HAP-1 (cell line): ENCODE measurements around the gene SDCCAG8.

Experiments used
- DNase-seq, 2 experiments: peaks; one replicate each; pipeline ENCODE4 v3.0.0-alpha.2; 2016 to 2020; ENCODE audit warnings: low spot score in 2 of 2
- H3K27me3 ChIP-seq: fragments of 250-450 bp; sonication (Bioruptor Pico); 2 replicates; pipeline ENCODE4 v1.5.1; 2020; ENCODE audit warnings: low read depth, mild to moderate bottlenecking, moderate library complexity
- H3K36me3 ChIP-seq: fragments of 250-450 bp; sonication (Bioruptor Pico); replicated peaks from 2 replicates; pipeline ENCODE4 v1.5.1; 2020; ENCODE audit warnings: mild to moderate bottlenecking
- H3K4me1 ChIP-seq: fragments of 250-450 bp; sonication (Bioruptor Pico); 2 replicates; pipeline ENCODE4 v1.5.1; 2020; ENCODE audit warnings: mild to moderate bottlenecking
- H3K4me3 ChIP-seq: fragments of 250-450 bp; sonication (Bioruptor Pico); 2 replicates; pipeline ENCODE4 v1.5.1; 2020; ENCODE audit warnings: mild to moderate bottlenecking, moderate library complexity
- H3K9me3 ChIP-seq: fragments of 250-450 bp; sonication (Bioruptor Pico); 2 replicates; pipeline ENCODE4 v1.5.1; 2020; ENCODE audit warnings: mild to moderate bottlenecking, moderate library complexity
- in situ Hi-C: fragments of 300-500 bp; cut with MboI; formaldehyde crosslinking; loops from 3 replicates; pipeline ENCODE4 v1.14.3; 2020; ENCODE audit warnings: low sequenced_read_pairs, inconsistent platforms, mixed read lengths

SDCCAG8 gene

DNA sequence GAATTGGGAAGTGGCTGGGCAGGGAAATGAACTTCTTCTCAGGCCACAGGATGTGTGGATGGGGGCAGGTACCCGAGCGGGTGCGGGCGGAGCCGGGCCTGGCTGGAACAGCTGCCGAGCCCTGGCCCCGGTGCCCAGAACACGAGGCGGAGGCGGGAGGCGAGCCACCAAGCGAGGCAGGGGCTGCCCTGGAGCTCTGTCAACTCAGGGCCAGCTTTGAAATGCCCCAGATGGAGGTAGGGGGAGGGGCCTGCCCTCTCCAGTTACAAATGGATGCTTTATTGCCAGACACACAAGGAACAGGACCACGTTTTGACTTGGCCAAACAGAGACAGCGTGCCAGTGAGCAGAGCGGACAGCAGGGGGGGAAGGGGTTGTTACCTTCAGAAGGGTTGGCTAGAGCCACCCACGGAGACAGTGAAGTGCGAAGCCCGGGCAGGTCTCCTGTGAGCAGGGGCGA is 240.4 kb downstream of the SDCCAG8 start:
- Histone ChIP-seq H3K4me3 (no peak overlapping the region), H3K36me3 (no peaks in the 10 kb centered on the region), H3K9me3 (no peaks in the 10 kb centered on the region), H3K4me1 (peaks cover 19% of the 10 kb centered on the region), H3K27me3 (no peaks in the 10 kb centered on the region)
- in situ Hi-C loops, result no loop called here
- DNase-seq, result no peak

DNA sequence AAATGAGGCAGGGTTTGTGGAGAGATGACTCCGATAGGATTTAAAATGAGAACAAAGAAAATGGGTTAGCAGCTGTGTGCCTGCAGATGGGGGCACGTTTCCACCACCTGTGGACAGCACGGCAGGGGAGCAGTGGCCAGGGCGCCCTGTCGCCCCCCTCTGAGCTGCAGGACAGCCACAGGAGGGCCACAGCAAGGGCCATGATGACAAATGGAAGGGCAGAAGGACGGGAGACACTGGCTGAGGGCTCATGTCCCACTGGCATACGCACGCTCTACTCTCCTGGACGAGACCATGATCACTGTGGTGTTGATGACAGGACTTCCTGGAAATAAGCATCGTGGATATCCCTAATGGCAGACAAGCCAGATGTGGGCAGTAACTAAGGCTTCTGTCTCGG is 241.0 kb downstream of the SDCCAG8 start:
- H3K27me3 ChIP-seq, result no peaks in the 10 kb centered on the region
- in situ Hi-C loops, result no loop called here
- H3K9me3 ChIP-seq, result no peaks in the 10 kb centered on the region
- H3K36me3 ChIP-seq, result no peaks in the 10 kb centered on the region
- H3K4me1 ChIP-seq, result peaks cover 15% of the 10 kb centered on the region
- DNase-seq, result no peak
- no peak overlapping the region for H3K4me3 ChIP-seq

DNA sequence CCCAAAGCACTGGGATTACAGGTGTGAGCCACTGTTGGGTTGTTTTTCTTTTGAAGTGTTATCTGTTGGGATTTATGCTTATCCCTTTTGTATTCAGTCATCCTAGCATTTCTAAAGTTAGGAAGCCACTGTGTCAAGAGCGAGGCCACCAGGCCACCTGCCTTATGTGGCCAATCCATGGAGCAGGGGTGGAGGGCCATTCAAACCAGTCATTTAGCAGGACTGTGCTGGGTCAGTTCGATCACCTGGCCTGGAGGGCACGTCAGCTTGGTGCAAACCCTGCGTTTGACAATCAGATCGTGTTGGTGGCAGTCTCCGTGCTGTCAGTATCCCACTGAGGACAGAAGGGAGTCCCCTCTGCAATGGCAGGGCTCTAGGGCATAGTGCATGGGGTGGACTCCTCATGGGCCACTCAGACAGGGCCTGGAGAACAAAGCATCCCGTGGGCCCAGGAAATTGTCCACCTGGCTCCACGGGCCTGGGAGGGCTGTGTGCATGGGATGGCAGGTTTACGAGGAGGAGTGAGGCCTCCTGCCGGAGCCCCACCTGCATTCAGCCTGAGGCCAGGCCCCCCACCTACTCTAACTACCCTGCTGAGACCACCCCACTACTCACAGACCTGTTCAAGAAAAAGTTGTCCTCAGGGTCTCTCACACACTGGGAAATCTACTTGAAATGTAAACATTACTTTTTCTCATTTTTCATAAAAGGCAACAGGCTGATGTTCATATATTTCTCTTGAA is 242.3 kb downstream of the SDCCAG8 start:
- no peak for DNase-seq
- Histone ChIP-seq H3K36me3 (no peaks in the 10 kb centered on the region), H3K4me1 (peaks cover 19% of the 10 kb centered on the region), H3K9me3 (no peaks in the 10 kb centered on the region), H3K27me3 (no peaks in the 10 kb centered on the region), H3K4me3 (no peak overlapping the region)
- in situ Hi-C loops, result no loop called here

DNA sequence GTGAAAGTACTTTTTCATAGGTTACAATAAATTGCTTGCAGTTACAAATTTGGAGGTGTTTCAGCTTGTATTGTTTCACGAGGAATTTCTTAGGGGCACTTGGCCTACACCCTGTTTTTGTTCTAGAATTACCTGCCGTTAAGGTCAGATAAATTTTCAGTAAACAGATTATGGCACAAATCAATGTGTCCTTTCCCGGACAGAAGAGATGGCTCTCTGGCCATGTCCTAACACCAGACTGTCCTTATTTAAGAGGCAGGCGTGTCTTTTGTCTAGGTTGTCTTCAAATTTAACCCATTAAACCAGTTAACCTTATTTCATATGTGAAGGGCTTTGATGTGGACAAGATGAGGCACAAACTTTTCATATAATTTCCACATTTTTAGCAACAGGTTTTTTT is 243.4 kb downstream of the SDCCAG8 start:
- Histone ChIP-seq H3K27me3 (no peaks in the 10 kb centered on the region), H3K4me1 (peaks cover 23% of the 10 kb centered on the region), H3K4me3 (no peak overlapping the region), H3K36me3 (no peaks in the 10 kb centered on the region), H3K9me3 (no peaks in the 10 kb centered on the region)
- no peak for DNase-seq
- in situ Hi-C loops, result no loop called here

DNA sequence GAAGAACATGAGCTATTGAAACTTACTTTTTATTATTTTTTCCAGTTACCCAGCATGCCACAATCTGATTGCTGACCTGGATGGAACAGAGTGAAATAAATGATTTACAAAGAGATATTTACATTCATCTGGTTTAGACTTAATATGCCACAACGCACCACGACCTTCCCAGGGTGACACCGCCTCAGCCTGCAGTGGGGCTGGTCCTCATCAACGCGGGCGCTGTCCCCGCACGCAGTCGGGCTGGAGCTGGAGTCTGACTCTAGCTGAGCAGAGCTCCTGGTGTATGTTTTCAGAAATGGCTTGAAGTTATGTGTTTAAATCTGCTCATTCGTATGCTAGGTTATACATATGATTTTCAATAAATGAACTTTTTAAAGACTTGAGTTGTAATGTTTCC is 243.9 kb downstream of the SDCCAG8 start:
- in situ Hi-C loops, result no loop called here

DNA sequence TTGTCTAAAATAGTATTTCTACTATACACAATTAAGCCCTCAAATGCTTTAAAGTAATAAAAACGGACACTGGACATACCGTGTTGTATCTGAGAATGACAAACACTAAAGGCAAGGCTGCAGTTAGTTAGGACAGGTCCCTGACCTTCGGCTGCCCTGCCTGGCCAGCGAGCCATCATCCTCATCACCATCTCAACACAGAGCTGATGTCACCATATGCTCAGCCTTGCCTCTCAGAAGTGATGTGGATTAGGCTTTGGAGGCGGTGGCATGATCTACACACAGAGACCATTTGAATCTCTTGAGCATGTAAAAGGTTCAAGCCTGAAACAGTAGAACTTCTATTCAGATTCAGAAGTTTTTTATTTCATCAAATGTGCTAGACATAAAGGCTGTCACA is 244.7 kb downstream of the SDCCAG8 start:
- Histone ChIP-seq H3K27me3 (no peaks in the 10 kb centered on the region), H3K4me3 (no peak overlapping the region), H3K9me3 (no peaks in the 10 kb centered on the region), H3K36me3 (no peaks in the 10 kb centered on the region), H3K4me1 (peaks cover 17% of the 10 kb centered on the region)
- in situ Hi-C loops, result no loop called here
- no peak for DNase-seq

More for the DNA sequence above, 243.9 kb downstream of the SDCCAG8 start:
- Histone ChIP-seq H3K9me3 (no peaks in the 10 kb centered on the region), H3K36me3 (no peaks in the 10 kb centered on the region), H3K27me3 (no peaks in the 10 kb centered on the region), H3K4me3 (no peak overlapping the region), H3K4me1 (peaks cover 18% of the 10 kb centered on the region)
- DNase-seq, result no peak

DNA sequence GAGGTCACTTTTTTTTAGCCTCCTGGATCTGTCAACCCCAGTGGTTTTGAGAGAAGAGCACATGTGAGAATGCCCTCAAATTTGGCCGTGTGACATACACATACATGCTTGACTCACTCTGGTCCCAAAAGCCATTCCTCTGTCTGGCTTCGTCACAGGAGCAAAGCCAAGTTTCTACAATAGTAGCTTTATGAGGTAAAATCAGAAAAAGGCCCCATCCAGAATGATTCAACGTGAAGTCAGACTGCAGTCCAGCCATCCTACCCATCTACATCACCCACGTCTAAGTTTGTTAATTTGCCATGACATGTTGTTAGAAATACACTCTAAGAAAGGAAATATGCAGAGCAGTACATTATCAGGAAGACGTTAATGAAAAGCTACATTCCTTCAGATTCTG is 245.2 kb downstream of the SDCCAG8 start:
- peaks cover 14% of the 10 kb centered on the region for H3K4me1 ChIP-seq
- no peak for DNase-seq
- in situ Hi-C loops, result no loop called here
- no peaks in the 10 kb centered on the region for H3K9me3 ChIP-seq
- no peaks in the 10 kb centered on the region for H3K27me3 ChIP-seq
- H3K4me3 ChIP-seq, result no peak overlapping the region
- H3K36me3 ChIP-seq, result no peaks in the 10 kb centered on the region

DNA sequence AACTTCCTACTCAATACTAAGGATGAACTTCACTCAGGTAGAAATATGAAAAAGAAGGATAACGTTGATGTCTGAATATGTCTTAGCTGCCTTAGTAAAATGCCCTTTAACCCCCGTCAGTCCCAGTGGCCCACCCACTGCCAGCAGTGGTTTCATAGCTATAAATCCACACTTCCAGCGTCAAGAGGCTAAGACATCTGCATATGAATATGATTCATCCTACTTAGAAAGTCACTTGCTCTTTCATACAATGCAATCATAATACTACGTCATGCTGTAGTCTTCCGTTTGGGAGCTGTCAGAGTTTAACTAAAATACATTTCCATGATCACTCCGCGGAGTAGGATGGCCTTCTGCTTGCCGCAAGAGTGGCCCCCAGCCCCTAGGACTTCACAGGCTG is 247.3 kb downstream of the SDCCAG8 start:
- Histone ChIP-seq H3K27me3 (no peaks in the 10 kb centered on the region), H3K4me3 (no peak overlapping the region), H3K36me3 (no peaks in the 10 kb centered on the region), H3K9me3 (no peaks in the 10 kb centered on the region), H3K4me1 (peaks cover 11% of the 10 kb centered on the region)
- in situ Hi-C loops, result no loop called here
- peak; percentile 68 to 88 for DNase-seq

DNA sequence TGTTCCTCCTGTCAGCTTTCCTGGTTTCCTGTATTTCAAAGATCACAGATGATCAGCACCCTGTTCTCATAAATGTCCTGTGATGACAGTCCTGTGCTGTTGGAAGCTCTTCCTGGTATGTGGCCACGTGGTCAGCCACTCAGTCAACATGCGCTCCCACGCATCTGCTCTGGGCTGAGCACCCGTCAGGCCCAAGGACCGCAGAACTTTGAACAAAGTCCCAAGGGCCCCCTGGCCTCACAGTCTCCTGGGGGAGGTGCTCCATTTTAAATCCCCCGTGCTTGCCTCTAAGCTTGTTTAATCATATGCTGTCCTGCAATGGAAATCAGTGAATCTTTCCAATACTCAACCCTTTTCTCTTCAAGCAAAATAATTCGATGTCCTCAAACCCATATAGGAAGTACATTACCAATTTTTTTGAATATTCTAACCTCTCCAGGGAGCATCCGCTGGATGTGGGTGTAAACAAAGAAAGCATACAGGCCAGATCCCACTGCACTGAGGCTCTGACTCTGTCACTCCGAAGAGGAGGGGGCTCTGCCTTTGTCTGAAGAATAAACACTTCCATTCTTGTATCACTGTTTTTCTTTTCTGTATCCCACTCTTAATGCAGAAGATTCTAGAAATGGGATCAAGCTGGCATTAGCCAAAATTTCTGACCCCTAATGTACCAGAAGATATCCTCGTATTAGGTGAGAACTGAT is 250.3 kb downstream of the SDCCAG8 start:
- Histone ChIP-seq H3K9me3 (no peaks in the 10 kb centered on the region), H3K27me3 (no peaks in the 10 kb centered on the region), H3K36me3 (0 out of 2 replicates have a peak, but pooled peaks cover 2% of the 10 kb centered on the region), H3K4me1 (peaks cover 11% of the 10 kb centered on the region), H3K4me3 (no peak overlapping the region)
- in situ Hi-C loops, result no loop called here
- DNase-seq, result no peak

DNA sequence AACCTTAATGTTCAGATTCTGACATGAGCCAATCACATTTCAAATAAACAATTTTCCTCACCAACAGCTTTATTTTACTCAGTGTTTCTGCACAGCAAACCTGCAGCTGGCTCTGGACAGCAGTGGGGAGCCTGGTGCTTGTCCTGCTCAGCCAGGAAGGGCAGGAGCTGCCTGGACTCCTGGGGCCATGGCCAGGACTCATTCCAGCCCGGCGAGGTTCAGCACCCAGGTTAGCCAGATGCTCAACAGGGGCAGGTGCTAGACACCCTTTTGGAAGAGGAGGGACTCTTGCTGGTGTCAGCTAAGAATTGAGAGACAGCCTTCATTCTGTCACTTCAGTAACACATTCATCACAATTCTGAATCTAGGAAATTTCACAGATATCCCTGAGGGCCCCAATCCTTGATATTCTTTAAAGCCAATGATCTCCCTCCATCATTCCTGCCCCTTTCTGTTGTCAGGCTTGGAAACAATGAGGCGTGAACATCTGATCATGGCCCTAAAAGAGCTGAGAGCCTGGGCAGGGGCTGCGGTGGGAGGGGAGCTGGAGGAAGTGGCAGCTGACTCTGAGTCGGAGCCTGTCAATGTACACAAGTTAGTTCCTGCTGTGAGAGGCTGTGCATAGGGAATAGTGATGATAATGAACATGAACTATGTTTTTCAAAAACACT is 251.3 kb downstream of the SDCCAG8 start:
- Histone ChIP-seq H3K4me3 (no peak overlapping the region), H3K9me3 (no peaks in the 10 kb centered on the region), H3K27me3 (no peaks in the 10 kb centered on the region), H3K4me1 (peaks cover 11% of the 10 kb centered on the region), H3K36me3 (peaks cover 6% of the 10 kb centered on the region; the same call in 1 of the 2 replicates)
- DNase-seq, result no peak
- in situ Hi-C loops, result no loop called here

DNA sequence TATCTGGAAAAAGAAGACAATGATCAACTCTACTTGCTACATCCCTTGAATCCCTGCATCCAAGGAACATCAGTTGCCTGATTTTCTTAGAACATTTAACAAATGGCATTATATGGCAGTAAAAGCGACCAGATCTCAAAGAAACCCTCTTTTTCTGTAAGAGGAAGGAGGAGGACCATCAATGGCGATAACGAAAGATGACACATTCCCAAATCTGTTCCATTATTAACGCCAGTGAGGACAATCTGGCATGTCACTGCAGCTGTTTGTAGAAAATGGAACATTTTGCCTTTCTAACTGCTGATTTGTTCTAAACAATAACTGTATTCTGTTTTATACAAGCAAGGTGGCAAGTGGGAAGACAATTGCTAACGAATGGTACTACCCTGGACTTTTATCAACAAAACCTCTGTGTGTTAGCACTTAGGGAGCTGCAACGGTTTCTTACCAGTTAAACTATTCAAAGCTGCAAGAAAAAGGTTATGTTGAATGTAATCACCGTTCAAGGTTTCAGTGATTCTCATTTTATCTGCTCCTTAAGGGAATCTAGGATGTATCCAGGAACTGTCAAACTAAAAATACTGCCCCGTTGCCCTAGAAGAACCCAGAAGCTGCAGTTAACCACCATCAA is 251.9 kb downstream of the SDCCAG8 start:
- in situ Hi-C loops, result no loop called here
- no peaks in the 10 kb centered on the region for H3K27me3 ChIP-seq
- no peak for DNase-seq
- H3K4me1 ChIP-seq, result peaks cover 8% of the 10 kb centered on the region
- H3K9me3 ChIP-seq, result no peaks in the 10 kb centered on the region
- H3K4me3 ChIP-seq, result no peak overlapping the region
- H3K36me3 ChIP-seq, result peaks cover 6% of the 10 kb centered on the region; the same call in 1 of the 2 replicates

DNA sequence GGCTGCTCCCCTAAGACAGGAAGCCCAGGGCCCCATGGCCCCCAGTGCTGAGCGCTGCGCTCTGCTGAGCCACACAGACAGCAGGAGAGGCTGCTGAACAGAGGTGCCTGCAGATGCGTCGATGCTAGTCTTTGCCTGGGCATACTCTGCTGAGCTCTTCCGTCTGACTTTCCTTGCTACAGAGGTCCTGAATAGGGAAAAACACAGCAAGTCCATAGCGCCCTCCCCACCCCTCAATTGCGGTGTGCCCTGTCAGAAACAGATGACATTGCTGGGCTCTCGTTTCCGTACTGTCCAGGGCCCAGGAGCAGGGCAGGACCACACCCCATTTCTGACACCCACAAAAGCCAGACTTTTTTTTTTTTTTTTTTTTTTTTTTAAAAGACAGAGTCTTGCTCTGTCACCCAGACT is 252.5 kb downstream of the SDCCAG8 start:
- in situ Hi-C loops, result no loop called here
- H3K4me1 ChIP-seq, result peaks cover 4% of the 10 kb centered on the region
- H3K4me3 ChIP-seq, result no peak overlapping the region
- no peaks in the 10 kb centered on the region for H3K27me3 ChIP-seq
- peaks cover 6% of the 10 kb centered on the region; the same call in 1 of the 2 replicates for H3K36me3 ChIP-seq
- DNase-seq, result no peak
- H3K9me3 ChIP-seq, result no peaks in the 10 kb centered on the region

DNA sequence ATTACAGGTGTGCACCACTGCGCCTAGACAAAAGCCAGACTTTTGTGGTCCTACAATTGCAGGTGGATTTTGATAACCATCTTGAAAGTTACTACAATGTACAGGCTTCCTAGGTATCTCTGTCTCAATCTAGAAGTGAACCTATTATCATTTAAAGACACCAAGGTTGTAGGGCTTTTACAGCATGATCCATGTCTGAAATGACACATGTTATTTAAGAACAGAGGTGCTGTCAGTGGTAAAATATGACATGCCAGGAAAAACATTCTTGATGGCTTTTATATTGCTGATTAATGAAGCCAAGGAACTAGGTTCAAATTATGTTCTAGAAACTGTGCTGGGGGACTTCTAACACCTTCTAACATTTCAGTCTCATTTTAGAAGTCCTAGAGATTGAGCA is 253.1 kb downstream of the SDCCAG8 start:
- Histone ChIP-seq H3K27me3 (no peaks in the 10 kb centered on the region), H3K4me3 (no peak overlapping the region), H3K36me3 (peaks cover 6% of the 10 kb centered on the region; the same call in 1 of the 2 replicates), H3K4me1 (no peaks in the 10 kb centered on the region; the same call in 1 of the 2 replicates), H3K9me3 (no peaks in the 10 kb centered on the region)
- DNase-seq, result no peak
- in situ Hi-C loops, result no loop called here
